H9 (cell line): Measurements from ENCODE around the gene PTP4A1. TPM values are rescaled to one million over a fixed set of nuclear protein-coding genes. Genes with fewer than 3 reads are reported as not detected.

Experiments used
- DNase-seq: peaks from one replicate; pipeline ENCODE4 v3.0.0-alpha.2; 2017
- H2AFZ ChIP-seq: one replicate; pipeline ENCODE4 v1.6.1; 2013; ENCODE audit warnings: mild to moderate bottlenecking, low read length, control low read depth, moderate library complexity
- H2AK5ac ChIP-seq: 2 replicates; pipeline ENCODE4 v1.6.1; 2013; ENCODE audit warnings: low read length, control low read depth, mixed read lengths; ENCODE audit not compliant: insufficient read length
- H2BK120ac ChIP-seq: one replicate; pipeline ENCODE4 v1.6.1; 2013; ENCODE audit warnings: low read depth, mild to moderate bottlenecking, low read length, control low read depth, inconsistent platforms; ENCODE audit not compliant: poor library complexity, severe bottlenecking
- H2BK12ac ChIP-seq: 2 replicates; pipeline ENCODE4 v1.6.1; 2013; ENCODE audit warnings: low read length, control low read depth, mixed read lengths, low read depth; ENCODE audit not compliant: insufficient read length
- H2BK15ac ChIP-seq: 2 replicates; pipeline ENCODE4 v1.6.1; 2013; ENCODE audit warnings: low read depth, low read length, control low read depth
- H2BK20ac ChIP-seq: one replicate; pipeline ENCODE4 v1.6.1; 2013; ENCODE audit warnings: low read depth, mild to moderate bottlenecking, low read length, control low read depth, inconsistent platforms; ENCODE audit not compliant: poor library complexity, severe bottlenecking
- H2BK5ac ChIP-seq: 2 replicates; pipeline ENCODE4 v1.6.1; 2013; ENCODE audit warnings: low read length, control low read depth, mixed read lengths; ENCODE audit not compliant: insufficient read length
- H3K14ac ChIP-seq: 2 replicates; pipeline ENCODE4 v1.6.1; 2013; ENCODE audit warnings: low read length, control low read depth; ENCODE audit not compliant: insufficient read depth
- H3K18ac ChIP-seq: 2 replicates; pipeline ENCODE4 v1.6.1; 2013; ENCODE audit warnings: low read depth, mild to moderate bottlenecking, mixed read lengths, low read length, control low read depth; ENCODE audit not compliant: insufficient read length
- H3K23ac ChIP-seq: 2 replicates; pipeline ENCODE4 v1.6.1; 2013; ENCODE audit warnings: low read length, control low read depth, mixed read lengths, low read depth; ENCODE audit not compliant: insufficient read length
- H3K23me2 ChIP-seq: 2 replicates; pipeline ENCODE4 v1.6.1; 2013; ENCODE audit warnings: low read depth, mild to moderate bottlenecking, mixed read lengths, low read length, control low read depth; ENCODE audit not compliant: insufficient read length, poor library complexity, severe bottlenecking
- H3K27ac ChIP-seq: 2 replicates; pipeline ENCODE4 v1.5.1; 2013; ENCODE audit warnings: low read length, control low read depth, mixed read lengths, low read depth; ENCODE audit not compliant: insufficient read length
- H3K27me3 ChIP-seq: 2 replicates; pipeline ENCODE4 v1.6.1; 2013; ENCODE audit warnings: low read length, control low read depth, inconsistent platforms; ENCODE audit not compliant: insufficient read depth
- H3K4ac ChIP-seq: 2 replicates; pipeline ENCODE4 v1.6.1; 2013; ENCODE audit warnings: low read depth, mild to moderate bottlenecking, control low read depth, inconsistent platforms, low read length, moderate library complexity
- H3K4me1 ChIP-seq: 2 replicates; pipeline ENCODE4 v1.6.1; 2013; ENCODE audit warnings: low read length, control low read depth, inconsistent platforms; ENCODE audit not compliant: insufficient read depth
- H3K4me2 ChIP-seq: 2 replicates; pipeline ENCODE4 v1.6.1; 2013; ENCODE audit warnings: low read length, control low read depth, mixed read lengths; ENCODE audit not compliant: insufficient read length, insufficient read depth
- H3K56ac ChIP-seq: 2 replicates; pipeline ENCODE4 v1.6.1; 2013; ENCODE audit warnings: low read depth, mild to moderate bottlenecking, mixed read lengths, low read length, control low read depth; ENCODE audit not compliant: insufficient read length
- H3K79me1 ChIP-seq: 2 replicates; pipeline ENCODE4 v1.6.1; 2013; ENCODE audit warnings: low read depth, mild to moderate bottlenecking, moderate library complexity, low read length, control low read depth, inconsistent platforms; ENCODE audit not compliant: insufficient read depth, poor library complexity, severe bottlenecking
- H3K79me2 ChIP-seq: 2 replicates; pipeline ENCODE4 v1.6.1; 2013; ENCODE audit warnings: low read length, control low read depth, inconsistent platforms; ENCODE audit not compliant: insufficient read depth
- H3K9ac ChIP-seq: 2 replicates; pipeline ENCODE4 v1.6.1; 2013; ENCODE audit warnings: low read length, control low read depth, mixed read lengths; ENCODE audit not compliant: insufficient read length; ENCODE audit errors: extremely low read depth
- H3K9me3 ChIP-seq: one replicate; pipeline ENCODE4 v1.6.1; 2013; ENCODE audit warnings: low read depth, low read length, inconsistent platforms; ENCODE audit not compliant: control insufficient read depth
- H3T11ph ChIP-seq: one replicate; pipeline ENCODE4 v1.6.1; 2013; ENCODE audit warnings: mild to moderate bottlenecking, low read length, control low read depth, inconsistent platforms
- H4K20me1 ChIP-seq: one replicate; pipeline ENCODE4 v1.6.1; 2013; ENCODE audit not compliant: control insufficient read depth, insufficient read length, insufficient read depth
- H4K5ac ChIP-seq: 2 replicates; pipeline ENCODE4 v1.6.1; 2013; ENCODE audit warnings: low read depth, mild to moderate bottlenecking, mixed read lengths, low read length, control low read depth; ENCODE audit not compliant: insufficient read length
- H4K8ac ChIP-seq: replicated peaks from 2 replicates; pipeline ENCODE4 v1.6.1; 2013; ENCODE audit warnings: low read length, control low read depth, mixed read lengths, low read depth; ENCODE audit not compliant: insufficient read length
- H4K91ac ChIP-seq: 2 replicates; pipeline ENCODE4 v1.6.1; 2013; ENCODE audit warnings: low read depth, mild to moderate bottlenecking, moderate library complexity, mixed read lengths, low read length, control low read depth; ENCODE audit not compliant: insufficient read length
- H3K27ac Mint-ChIP-seq, 3 experiments: 2 replicates in 2 of 3; 3 replicates in 1 of 3; pipeline ENCODE4 v1.8.0; 2020 to 2021; ENCODE audit warnings: mixed read lengths in 3 of 3, mild to moderate bottlenecking in 1 of 3, moderate library complexity in 1 of 3
- H3K27me3 Mint-ChIP-seq: 2 replicates; pipeline ENCODE4 v1.8.0; 2021; ENCODE audit warnings: low read depth, mild to moderate bottlenecking, moderate library complexity, mixed read lengths
- H3K36me3 Mint-ChIP-seq, 3 experiments: 2 replicates in 2 of 3; 3 replicates in 1 of 3; pipeline ENCODE4 v1.8.0; 2020 to 2021; ENCODE audit warnings: low read depth in 3 of 3, mixed read lengths in 3 of 3; ENCODE audit not compliant: insufficient read depth in 1 of 3
- H3K4me1 Mint-ChIP-seq, 2 experiments: 2 replicates each; pipeline ENCODE4 v1.8.0; 2020; ENCODE audit warnings: mixed read lengths in 2 of 2
- H3K4me3 Mint-ChIP-seq, 2 experiments: 2 replicates in 1 of 2; 3 replicates in 1 of 2; pipeline ENCODE4 v1.8.0; 2020 to 2021; ENCODE audit warnings: mild to moderate bottlenecking in 2 of 2, mixed read lengths in 2 of 2, moderate library complexity in 1 of 2
- H3K9me3 Mint-ChIP-seq, 2 experiments: 2 replicates in 1 of 2; 3 replicates in 1 of 2; pipeline ENCODE4 v1.8.0; 2020; ENCODE audit warnings: mild to moderate bottlenecking in 2 of 2, mixed read lengths in 2 of 2, moderate library complexity in 1 of 2
- CTCF ChIP-seq: fragments of 200-600 bp; sonication (generic); conservative IDR thresholded peaks from 3 replicates; pipeline ENCODE4 v1.8.0; 2021; ENCODE audit warnings: antibody characterized with exemption, mild to moderate bottlenecking
- WGBS: extraction: QIAGEN DNeasy Blood & Tissue Kit; methylation state at CpG from one replicate; pipeline ENCODE4 v1.1.7; 2013; ENCODE audit warnings: missing lambda C conversion rate, low lambda C conversion rate, mixed read lengths; ENCODE audit not compliant: insufficient read length; ENCODE audit errors: extremely low coverage; 5-methylcytosine and 5-hydroxymethylcytosine counted together
- total RNA-seq: library from RNA; stranded (reverse); gene quantifications from 2 replicates; pipeline ENCODE4 v1.2.1, GENCODE V29; 2021

The PTP4A1 gene
- total RNA-seq, 1 experiment from 2014 or later = 85.9 TPM

- Histone ChIP-seq H3K27ac (no peak overlapping the region), H3K79me1 (no peaks in the 10 kb centered on the region), H3K14ac (no peak overlapping the region), H3K23ac (no peak overlapping the region), H2BK12ac (no peak overlapping the region), H2BK120ac (no peak overlapping the region), H3K79me2 (no peaks in the 10 kb centered on the region), H4K5ac (no peak overlapping the region), H3T11ph (no peak overlapping the region), H3K4ac (no peak overlapping the region), H4K91ac (no peak overlapping the region), H3K18ac (no peak overlapping the region), H2AK5ac (no peak overlapping the region), H2BK5ac (no peak overlapping the region), H2BK15ac (no peak overlapping the region), H3K4me2 (no peak overlapping the region), H2BK20ac (no peak overlapping the region), H3K9ac (no peak overlapping the region), H4K8ac (no peak overlapping the region), H3K4me1 (no peaks in the 10 kb centered on the region), H2AFZ (no peak overlapping the region), H3K23me2 (no peaks in the 10 kb centered on the region), H3K56ac (no peak overlapping the region), H4K20me1 (no peaks in the 10 kb centered on the region), H3K9me3 (no peaks in the 10 kb centered on the region), H3K27me3 (no peaks in the 10 kb centered on the region)
- H3K4me3 Mint-ChIP-seq = no peak overlapping the region
- no peaks in the 10 kb centered on the region for H3K9me3 Mint-ChIP-seq
- no CpG with 5 or more reads among the region's 4 CpGs for WGBS
- H3K4me1 Mint-ChIP-seq = no peaks in the 10 kb centered on the region
- DNase-seq = no peak
- H3K36me3 Mint-ChIP-seq = no peaks in the 10 kb centered on the region
- H3K27me3 Mint-ChIP-seq = no peaks in the 10 kb centered on the region; the same call in 1 of the 2 replicates
- no peak for TF ChIP-seq CTCF
- no peak overlapping the region for H3K27ac Mint-ChIP-seq
These were observed 48.6 kb upstream of the PTP4A1 start for GRCh38 chr6:63523630-63524029.
